Stimulated activated CD4-positive, alpha-beta T cell treated with anti-CD3 and anti-CD28 coated beads, Interleukin-15, amount 100 ng/mL, for 1 hour (primary cell): ENCODE data around the gene LRP1B.
"Not testable (repeated sequence)": the region's sequence is repeated elsewhere in the genome, so short reads cannot be mapped to it uniquely, and the experiment has no call there.

Source experiments
- DNase-seq, 2 donors: peaks; one replicate each; pipeline ENCODE4 v3.0.0-alpha.2; 2020; ENCODE audit warnings: low read depth in 1 of 2, low spot score in 1 of 2

The LRP1B gene

DNA sequence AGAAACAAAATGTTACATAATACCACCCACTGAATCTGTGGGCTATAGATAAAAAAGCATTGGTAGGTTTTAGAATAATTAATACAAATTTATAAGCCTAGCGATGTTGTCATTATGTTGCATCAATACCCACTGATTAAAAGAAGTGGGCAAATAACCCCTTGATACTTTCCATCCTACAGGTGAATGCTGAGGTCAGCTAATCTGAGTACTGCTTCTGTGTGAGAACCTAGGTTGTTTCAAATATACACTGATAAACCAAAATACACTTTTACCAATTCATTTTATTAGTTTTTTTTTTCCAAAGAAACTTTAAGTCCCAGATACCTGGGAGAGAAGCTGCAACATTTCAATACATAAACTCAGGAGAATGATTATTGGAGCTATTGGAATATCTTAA is 948.6 kb downstream of the LRP1B start:
- DNase-seq, result no peak

GRCh38 chr2:141169117-141169516 is 961.7 kb downstream of the LRP1B start:
- DNase-seq, result not testable (repeated sequence)

- no peak for DNase-seq
Observed at GRCh38 chr2:141162314-141162713, 968.5 kb downstream of the LRP1B start.

GRCh38 chr2:141151611-141152286 is 979.1 kb downstream of the LRP1B start:
- no peak for DNase-seq

- DNase-seq, result no peak
Observed at GRCh38 chr2:141142025-141142424, 988.8 kb downstream of the LRP1B start.

- no peak for DNase-seq
Observed at GRCh38 chr2:141137122-141137693, 993.6 kb downstream of the LRP1B start.

GRCh38 chr2:141133883-141134282 is 996.9 kb downstream of the LRP1B start:
- DNase-seq, result no peak

DNA sequence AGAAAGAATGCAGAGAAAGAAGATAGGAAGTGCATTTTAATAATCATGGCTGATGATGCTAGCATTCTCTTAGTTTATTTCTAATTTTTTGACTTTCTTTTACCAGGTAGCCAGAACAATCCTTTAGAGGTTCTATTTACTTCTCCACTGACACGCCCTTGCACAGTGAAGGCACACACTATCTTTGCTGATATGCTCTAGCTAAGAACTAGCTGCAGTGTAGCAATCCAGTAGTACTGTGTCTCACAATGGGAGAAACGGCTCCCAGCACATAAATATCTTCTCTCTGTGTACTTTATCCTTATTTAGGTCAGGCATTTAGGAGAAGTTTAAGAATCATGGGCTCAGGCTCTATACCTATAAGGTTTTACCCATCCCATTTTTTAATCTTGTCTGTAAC is 1005.4 kb downstream of the LRP1B start:
- DNase-seq, result no peak

- no peak for DNase-seq
Observed at GRCh38 chr2:141118836-141119235, 1012.0 kb downstream of the LRP1B start.

- DNase-seq, result no peak
Observed at GRCh38 chr2:141113301-141113700, 1017.5 kb downstream of the LRP1B start.

DNA sequence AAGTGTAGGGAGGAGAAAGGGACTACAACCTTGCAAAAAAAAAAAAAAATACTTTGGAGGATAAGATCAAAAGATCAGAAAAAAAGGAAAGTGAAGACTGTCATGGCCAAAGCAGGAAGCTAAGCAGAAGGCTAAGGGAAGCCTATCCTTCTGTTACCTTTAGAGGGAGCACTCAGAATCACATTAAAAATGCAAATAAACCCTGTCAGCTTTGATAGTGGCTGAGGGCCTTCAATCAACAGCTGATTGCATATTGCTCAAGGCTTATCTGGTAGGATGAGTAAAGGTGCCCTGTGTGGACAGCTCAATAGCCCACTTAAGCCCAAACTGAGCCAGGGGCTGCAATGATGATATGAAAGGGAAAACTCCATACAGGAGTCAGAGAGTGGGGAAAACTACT is 1021.2 kb downstream of the LRP1B start:
- DNase-seq, result no peak

GRCh38 chr2:141105763-141106162 is 1025.1 kb downstream of the LRP1B start:
- DNase-seq, result no peak

GRCh38 chr2:141103216-141103615 is 1027.6 kb downstream of the LRP1B start:
- no peak for DNase-seq

DNA sequence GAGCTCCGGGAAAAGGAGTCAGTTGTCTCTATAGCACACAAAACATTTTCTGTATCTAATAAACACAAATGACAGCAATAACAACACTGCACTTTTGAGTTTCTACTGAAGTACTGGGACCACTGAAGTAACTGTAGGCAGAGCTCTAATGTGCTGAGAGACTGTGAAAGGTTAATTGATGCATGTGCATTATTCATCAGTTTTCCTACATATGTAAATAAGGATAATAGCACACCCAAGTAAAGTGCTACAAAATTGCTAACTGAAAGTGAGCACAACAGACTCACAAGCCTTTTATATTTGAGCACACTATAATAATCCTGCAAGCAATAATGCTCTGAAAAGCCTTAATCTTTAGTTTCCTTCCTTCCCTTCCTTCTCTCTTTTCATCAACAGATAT is 1051.6 kb downstream of the LRP1B start:
- DNase-seq, result no peak

DNA sequence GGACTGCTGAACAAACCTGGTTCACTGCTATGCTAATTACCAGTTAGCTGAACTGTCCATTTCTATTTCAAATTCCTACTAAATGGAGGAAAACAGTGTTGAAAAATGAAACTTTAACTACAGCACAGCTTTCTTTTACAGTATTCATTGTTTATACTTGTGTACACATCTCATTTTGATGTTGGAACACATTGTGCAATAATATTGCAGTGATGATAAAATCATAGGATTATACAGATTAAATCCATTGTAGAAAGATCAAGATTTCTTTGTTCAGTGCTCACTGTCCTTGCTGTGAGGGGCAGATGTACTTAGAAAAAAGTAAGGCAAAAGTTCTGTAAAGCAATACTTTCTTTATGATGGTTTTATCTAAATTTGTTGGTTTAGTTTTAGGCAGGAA is 1055.1 kb downstream of the LRP1B start:
- no peak for DNase-seq

DNA sequence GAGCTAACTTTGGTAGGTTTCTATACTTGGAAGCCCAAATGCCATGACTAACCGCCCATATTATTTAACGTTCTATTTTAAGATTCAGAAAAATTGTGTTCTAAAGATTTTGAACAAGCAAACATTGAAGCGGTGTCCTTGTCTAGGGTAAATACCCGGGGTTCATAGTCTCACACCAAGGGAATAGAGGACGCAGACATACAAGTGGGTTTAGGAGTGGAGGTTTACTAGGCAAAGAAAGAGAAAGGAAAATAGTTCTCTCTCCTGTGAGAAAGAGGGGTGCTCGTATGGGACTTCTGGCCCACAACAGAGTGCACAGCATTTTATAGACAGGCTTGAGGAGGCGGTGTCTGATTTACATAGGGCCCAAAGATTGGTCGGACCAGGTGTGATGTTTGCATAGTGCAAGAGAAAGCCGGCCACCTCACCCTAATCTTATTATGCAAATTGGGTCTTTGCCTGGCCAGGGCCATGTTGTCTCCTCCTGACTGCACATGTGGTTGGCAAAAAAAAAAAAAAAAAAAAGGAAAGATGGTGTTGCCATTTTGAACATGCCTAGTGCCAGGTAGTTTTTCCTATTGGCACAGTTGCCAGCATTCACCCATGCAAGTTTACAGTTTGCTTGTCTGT is 1062.6 kb downstream of the LRP1B start:
- no peak for DNase-seq

- no peak for DNase-seq
Observed at GRCh38 chr2:141065042-141065441, 1065.8 kb downstream of the LRP1B start.

DNA sequence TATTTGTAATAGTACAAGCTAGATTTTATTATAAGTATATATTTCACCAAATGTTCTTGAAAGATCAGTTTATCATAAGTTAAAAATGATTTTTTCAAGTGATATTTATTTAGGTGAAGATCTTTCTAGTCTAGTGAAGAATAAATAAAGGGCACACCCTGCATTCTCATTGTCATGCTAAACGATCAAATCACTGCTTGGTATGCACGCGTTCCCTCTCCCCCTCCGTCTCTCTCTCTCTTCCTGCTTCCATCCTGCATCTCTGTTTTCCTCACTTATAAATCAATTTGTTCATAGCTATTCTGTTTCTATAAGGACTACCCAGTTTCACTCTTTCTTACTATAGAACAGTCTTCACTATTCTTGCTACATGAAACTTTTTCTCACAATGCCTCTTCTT is 1067.4 kb downstream of the LRP1B start:
- no peak for DNase-seq

- no peak for DNase-seq
Observed at GRCh38 chr2:141062443-141062842, 1068.4 kb downstream of the LRP1B start.

DNA sequence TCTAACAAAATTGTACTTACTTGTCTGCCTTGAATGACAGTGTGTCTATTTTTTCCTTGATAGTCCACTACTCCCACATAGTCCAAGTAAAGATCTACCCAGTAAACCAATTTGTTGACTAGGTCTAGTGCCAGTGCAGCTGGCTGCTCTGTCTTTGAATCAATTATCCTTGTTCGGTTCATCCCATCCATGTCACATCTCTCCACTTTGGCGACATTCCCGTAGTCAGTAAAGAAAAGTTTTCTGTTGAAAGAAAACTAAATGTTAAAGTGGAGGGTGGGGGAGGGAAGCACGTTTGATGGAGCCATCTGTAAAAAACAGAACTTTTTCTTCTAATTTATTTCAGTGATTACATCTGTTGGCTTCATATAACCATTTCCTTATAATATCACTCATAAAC is 1068.8 kb downstream of the LRP1B start:
- DNase-seq, result no peak

- no peak for DNase-seq
Observed at GRCh38 chr2:141058556-141058955, 1072.3 kb downstream of the LRP1B start.

- no peak for DNase-seq
Observed at GRCh38 chr2:141055531-141055930, 1075.3 kb downstream of the LRP1B start.

GRCh38 chr2:141048951-141049350 is 1081.9 kb downstream of the LRP1B start:
- no peak for DNase-seq
